Endothelial cell of umbilical vein (primary cell): ENCODE measurements around the gene RELN. TPM values are rescaled to one million over a fixed set of nuclear protein-coding genes. Genes with fewer than 3 reads are reported as not detected.

ENCODE experiments used
- BruUV-seq: library from RNA; stranded (reverse); fragments of 400-500 nt; replicated peaks from 2 replicates; lab custom pipeline; 2021; lab: Mats Ljungman, UMichigan
- CTCF ChIA-PET: fragments of 300-600, 350-600 bp; sonication (Branson Sonifier 250); formaldehyde crosslinking; loops from one replicate; lab custom pipeline; 2021; ENCODE audit warnings: antibody characterized with exemption, inconsistent platforms; lab: Charles Lee
- POLR2A ChIA-PET: fragments of 300-600, 350-600 bp; sonication (Branson Sonifier 250); formaldehyde crosslinking; loops from one replicate; lab custom pipeline; 2021; ENCODE audit warnings: antibody characterized with exemption, inconsistent platforms; lab: Charles Lee
- DNase-seq: peaks from one replicate; pipeline ENCODE4 v3.0.0-alpha.2; 2011; ENCODE audit warnings: low read depth, low spot score
- FAIRE-seq: peaks from 2 replicates; lab custom pipeline; 2011; peaks lifted over from hg19 to GRCh38; lab: Jason Lieb, UNC
- H2AFZ ChIP-seq: 2 replicates; pipeline ENCODE4 v1.6.0; 2012; ENCODE audit warnings: low read depth, low read length, control low read depth, inconsistent platforms
- H3K27ac ChIP-seq: 2 replicates; pipeline ENCODE4 v1.5.1; 2011; ENCODE audit warnings: low read depth, mild to moderate bottlenecking, control low read depth, low read length, moderate library complexity; ENCODE audit not compliant: insufficient read depth
- H3K27me3 ChIP-seq, 2 experiments: 2 replicates each; pipeline versions ENCODE4 v1.6.0 to v1.6.1; 2011; ENCODE audit warnings: low read length in 2 of 2, mixed read lengths in 1 of 2; ENCODE audit not compliant: control insufficient read depth in 2 of 2, insufficient read depth in 2 of 2
- H3K36me3 ChIP-seq, 2 experiments: 2 replicates in 1 of 2; 3 replicates in 1 of 2; pipeline ENCODE4 v1.5.1; 2011; ENCODE audit warnings: low read length in 2 of 2, mild to moderate bottlenecking in 1 of 2, moderate library complexity in 1 of 2; ENCODE audit not compliant: control insufficient read depth in 2 of 2, insufficient read depth in 2 of 2; ENCODE audit errors: extremely low read depth in 1 of 2
- H3K4me1 ChIP-seq: 3 replicates; pipeline ENCODE4 v1.5.1; 2011; ENCODE audit warnings: mild to moderate bottlenecking, low read length; ENCODE audit not compliant: control insufficient read depth, insufficient read depth; ENCODE audit errors: extremely low read depth
- H3K4me2 ChIP-seq: 2 replicates; pipeline ENCODE4 v1.6.1; 2011; ENCODE audit warnings: low read length, control low read depth, mixed read lengths; ENCODE audit not compliant: insufficient read depth
- H3K4me3 ChIP-seq, 3 experiments: fragments of 200-600 bp in 1 of 3; sonication (generic), shearing (Covaris generic) in 1 of 3; replicated peaks in 1 of 3; 2 replicates each; pipeline ENCODE4 v1.5.1; 2011 to 2016; ENCODE audit warnings: control low read depth in 3 of 3, low read length in 3 of 3, mild to moderate bottlenecking in 2 of 3, inconsistent platforms in 1 of 3, low read depth in 1 of 3, moderate library complexity in 1 of 3; ENCODE audit not compliant: insufficient read depth in 1 of 3
- H3K79me2 ChIP-seq: 2 replicates; pipeline ENCODE4 v1.6.0; 2012; ENCODE audit warnings: low read length, inconsistent platforms; ENCODE audit not compliant: control insufficient read depth, insufficient read depth
- H3K9ac ChIP-seq: replicated peaks from 2 replicates; pipeline ENCODE3; 2011; ENCODE audit warnings: low read length, control low read depth; ENCODE audit not compliant: insufficient read depth; ENCODE audit errors: extremely low read depth
- H3K9me1 ChIP-seq: replicated peaks from 3 replicates; pipeline ENCODE4 v1.6.0; 2011; ENCODE audit warnings: mild to moderate bottlenecking, low read length; ENCODE audit not compliant: control insufficient read depth, insufficient read depth; ENCODE audit errors: extremely low read depth
- H3K9me3 ChIP-seq: replicated peaks from 2 replicates; pipeline ENCODE4 v1.5.1; 2012; ENCODE audit warnings: low read length, inconsistent platforms; ENCODE audit not compliant: control insufficient read depth, insufficient read depth
- H4K20me1 ChIP-seq: replicated peaks from 2 replicates; pipeline ENCODE3; 2011; ENCODE audit warnings: mild to moderate bottlenecking, low read length; ENCODE audit not compliant: control insufficient read depth, insufficient read depth; ENCODE audit errors: extremely low read depth
- CTCF ChIP-seq, 2 donors: IDR thresholded peaks; 1 replicate in 1 of 2; 2 replicates in 1 of 2; pipeline ENCODE4 v1.5.1; 2011; ENCODE audit warnings: low read length in 2 of 2, mild to moderate bottlenecking in 2 of 2, moderate library complexity in 2 of 2, control low read depth in 1 of 2, inconsistent platforms in 1 of 2, low read depth in 1 of 2; ENCODE audit not compliant: insufficient read depth in 1 of 2; ENCODE audit errors: extremely low read depth in 1 of 2
- EZH2 ChIP-seq: IDR thresholded peaks from 2 replicates; pipeline ENCODE4 v1.6.1; 2012; ENCODE audit warnings: borderline replicate concordance, low read depth, mild to moderate bottlenecking, moderate library complexity, low read length, inconsistent platforms; ENCODE audit not compliant: severe bottlenecking
- FOS ChIP-seq: IDR thresholded peaks from 2 replicates; pipeline ENCODE4 v1.6.1; 2011; ENCODE audit warnings: mild to moderate bottlenecking, low read length, moderate library complexity, borderline replicate concordance; ENCODE audit not compliant: insufficient read depth
- GATA2 ChIP-seq: IDR thresholded peaks from 2 replicates; pipeline ENCODE4 v1.7.0; 2011; ENCODE audit warnings: low read depth, mild to moderate bottlenecking, moderate library complexity, mixed read lengths, low read length; ENCODE audit not compliant: insufficient read length, insufficient read depth
- JUN ChIP-seq: IDR thresholded peaks from 2 replicates; pipeline ENCODE4 v1.6.1; 2011; ENCODE audit warnings: borderline replicate concordance, low read depth; ENCODE audit not compliant: insufficient read length, insufficient read depth
- MAX ChIP-seq: IDR thresholded peaks from 2 replicates; pipeline ENCODE4 v1.6.1; 2011; ENCODE audit not compliant: insufficient read depth, insufficient read length
- MYC ChIP-seq: IDR thresholded peaks from one replicate; pipeline ENCODE4 v1.6.1; 2011; ENCODE audit warnings: mild to moderate bottlenecking, low read depth, low read length
- POLR2A ChIP-seq: IDR thresholded peaks from 2 replicates; pipeline ENCODE4 v1.6.1; 2012; ENCODE audit warnings: low read depth, mild to moderate bottlenecking, control low read depth, low read length
- POLR2AphosphoS5 ChIP-seq: IDR thresholded peaks from 2 replicates; pipeline ENCODE4 v1.6.1; 2012; ENCODE audit warnings: low read depth, mild to moderate bottlenecking, control low read depth, low read length, moderate library complexity; ENCODE audit not compliant: insufficient read depth
- dilution Hi-C: fragments of 300-500 bp; cut with MboI; formaldehyde crosslinking; loops from one replicate; pipeline ENCODE4 v1.15.0; 2019; ENCODE audit warnings: low sequenced_read_pairs; ENCODE audit not compliant: extremely low pct_ligation_motif_present
- intact Hi-C: fragments of 100-400 bp; cut with micrococcal nuclease; formaldehyde crosslinking; loops from one replicate; pipeline ENCODE4 v1.10.0; 2022
- polyA plus RNA-seq, 4 experiments: library from polyadenylated mRNA; depleted of rRNA in 3 of 4; stranded (reverse) in 3 of 4; unstranded in 1 of 4; fragments of >200 nt; gene quantifications; 2 replicates each; pipeline versions ENCODE4 v1.2.1 to v1.2.3, GENCODE V29; 2011 to 2012; ENCODE audit warnings: missing spikeins in 1 of 4
- total RNA-seq: library from RNA; stranded (reverse); gene quantifications from 2 replicates; pipeline ENCODE4 v1.2.3, GENCODE V29; 2021

RELN gene
- total and polyA plus RNA-seq, 2 donors (not counting 3 experiments of a cell fraction or from before 2014, with no cell fraction given) = 0.15 to 0.22 TPM

GRCh38 chr7:103870664-103871063 lies 118.8 kb downstream of the RELN start:
- H3K9me1 ChIP-seq = no peaks in the 10 kb centered on the region
- ChIA-PET POLR2A (no interaction called here), CTCF (interaction anchor here (1.0 to 1.1 kb wide), 2 partner anchors 9 to 19 kb away, joined by 3 read pairs; no protein-coding TSS in a partner anchor)
- H2AFZ ChIP-seq = no peak overlapping the region
- intact Hi-C loops (no loop called here), dilution Hi-C loops (no loop called here)
- H4K20me1 ChIP-seq = no peaks in the 10 kb centered on the region
- H3K9ac ChIP-seq = no peak overlapping the region
- TF ChIP-seq MYC (no peak), POLR2A (no peak)
- no peaks in the 10 kb centered on the region for H3K79me2 ChIP-seq
- no peaks in the 10 kb centered on the region for H3K36me3 ChIP-seq
- H3K9me3 ChIP-seq = no peaks in the 10 kb centered on the region
- H3K4me3 ChIP-seq = no peak overlapping the region
- no peaks in the 10 kb centered on the region for H3K4me1 ChIP-seq
- DNase-seq (no peak), FAIRE-seq (no peak)
- no peak overlapping the region for H3K4me2 ChIP-seq
- H3K27ac ChIP-seq = no peak overlapping the region
- BruUV-seq = no TSS peak
- no peaks in the 10 kb centered on the region for H3K27me3 ChIP-seq

- H3K4me3 ChIP-seq = no peak overlapping the region
- FAIRE-seq (no peak), DNase-seq (no peak)
- intact Hi-C loops = no loop called here
- ChIA-PET CTCF (no interaction called here), POLR2A (no interaction called here)
- no peak overlapping the region for H3K9ac ChIP-seq
- no peaks in the 10 kb centered on the region for H3K9me1 ChIP-seq
- dilution Hi-C loops = no loop called here
- no peak overlapping the region for H2AFZ ChIP-seq
- no peak overlapping the region for H3K4me2 ChIP-seq
- no peaks in the 10 kb centered on the region for H3K27me3 ChIP-seq
- no TSS peak for BruUV-seq
- H3K79me2 ChIP-seq = no peaks in the 10 kb centered on the region
- TF ChIP-seq POLR2AphosphoS5 = no peak
- no peak for TF ChIP-seq MAX
- no peak for TF ChIP-seq POLR2A
- TF ChIP-seq CTCF (IDR thresholded peaks at IDR 0.05; ENCODE audit: extremely low read depth in 1 of 2, insufficient read depth in 1 of 2, low read depth in 1 of 2, low read length in 2 of 2) = no peak
- TF ChIP-seq MYC = no peak
- TF ChIP-seq JUN = no peak
- no peak for TF ChIP-seq GATA2
- no peak for TF ChIP-seq FOS
- TF ChIP-seq EZH2 = no peak
- no peaks in the 10 kb centered on the region for H3K36me3 ChIP-seq
- H3K9me3 ChIP-seq = no peaks in the 10 kb centered on the region
- H4K20me1 ChIP-seq = no peaks in the 10 kb centered on the region
- H3K27ac ChIP-seq = no peak overlapping the region
- H3K4me1 ChIP-seq = no peaks in the 10 kb centered on the region
Observed at GRCh38 chr7:103867874-103868273, 121.6 kb downstream of the RELN start.
